HEK293 (cell line): ENCODE data around the gene OR6P1.

Experiments used
- GLIS2 ChIP-seq: fragments of 450-650 bp; formaldehyde crosslinking; IDR thresholded peaks from 2 replicates; pipeline ENCODE4 v1.5.1; 2016; ENCODE audit warnings: missing biosample characterization, missing genetic modification characterization
- IKZF3 ChIP-seq: fragments of 450-650 bp; IDR thresholded peaks from 2 replicates; pipeline ENCODE4 v1.5.0; 2018; ENCODE audit warnings: missing biosample characterization, mild to moderate bottlenecking, missing genetic modification characterization, moderate library complexity
- SETDB1 ChIP-seq: IDR thresholded peaks from one replicate; pipeline ENCODE4 v1.6.1; 2017; ENCODE audit warnings: mild to moderate bottlenecking, low read length, moderate library complexity, mixed read lengths; ENCODE audit not compliant: insufficient read length
- ZNF169 ChIP-seq: fragments of 450-650 bp; formaldehyde crosslinking; IDR thresholded peaks from 2 replicates; pipeline ENCODE4 v1.5.1; 2016; ENCODE audit warnings: missing biosample characterization, missing genetic modification characterization
- ZNF416 ChIP-seq: fragments of 450-650 bp; formaldehyde crosslinking; IDR thresholded peaks from 2 replicates; pipeline ENCODE4 v1.5.1; 2016; ENCODE audit warnings: missing biosample characterization, missing genetic modification characterization
- ZNF548 ChIP-seq: fragments of 450-650 bp; formaldehyde crosslinking; IDR thresholded peaks from 2 replicates; pipeline ENCODE4 v1.5.1; 2016; ENCODE audit warnings: missing biosample characterization, missing genetic modification characterization
- ZNF677 ChIP-seq: fragments of 450-650 bp; IDR thresholded peaks from 2 replicates; pipeline ENCODE4 v1.5.0; 2018; ENCODE audit warnings: missing biosample characterization, mild to moderate bottlenecking, missing genetic modification characterization, moderate library complexity
- ZNF777 ChIP-seq: fragments of 450-650 bp; formaldehyde crosslinking; IDR thresholded peaks from 2 replicates; pipeline ENCODE4 v1.5.1; 2017; ENCODE audit warnings: missing biosample characterization, missing genetic modification characterization, borderline replicate concordance
- TF ChIP-seq, protein P1 (sequence below): fragments of 450-650 bp; formaldehyde crosslinking; conservative IDR thresholded peaks from 2 replicates; pipeline ENCODE4 v1.5.1; 2016; ENCODE audit warnings: low read depth, missing biosample characterization, missing genetic modification characterization
- TF ChIP-seq, protein P2 (sequence below): fragments of 450-650 bp; formaldehyde crosslinking; IDR thresholded peaks from 2 replicates; pipeline ENCODE4 v1.5.1; 2016; ENCODE audit warnings: missing biosample characterization, missing genetic modification characterization

DNA sequence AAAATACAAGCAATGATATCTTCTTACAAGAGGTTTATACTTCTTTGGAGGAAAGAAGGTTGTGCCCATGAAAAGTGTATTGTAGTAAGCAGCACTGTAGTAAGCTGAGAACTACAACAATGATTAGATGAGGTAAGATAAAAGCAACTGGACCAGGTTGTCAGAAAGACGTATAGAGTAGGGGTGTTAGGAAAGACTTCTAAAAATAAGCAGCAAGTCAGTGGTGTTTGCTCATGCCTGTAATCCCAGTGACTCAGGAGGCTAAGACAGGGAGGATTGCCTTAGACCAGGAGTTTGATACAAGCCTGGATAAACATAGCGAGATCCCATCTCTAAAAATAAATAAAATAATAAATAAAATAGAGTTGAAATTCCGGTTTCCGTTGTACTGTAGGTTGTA, 13.6 kb upstream of the OR6P1 start:
- TF ChIP-seq IKZF3 (tag by site-specific recombination), result no peak
- TF ChIP-seq, protein P1, sequence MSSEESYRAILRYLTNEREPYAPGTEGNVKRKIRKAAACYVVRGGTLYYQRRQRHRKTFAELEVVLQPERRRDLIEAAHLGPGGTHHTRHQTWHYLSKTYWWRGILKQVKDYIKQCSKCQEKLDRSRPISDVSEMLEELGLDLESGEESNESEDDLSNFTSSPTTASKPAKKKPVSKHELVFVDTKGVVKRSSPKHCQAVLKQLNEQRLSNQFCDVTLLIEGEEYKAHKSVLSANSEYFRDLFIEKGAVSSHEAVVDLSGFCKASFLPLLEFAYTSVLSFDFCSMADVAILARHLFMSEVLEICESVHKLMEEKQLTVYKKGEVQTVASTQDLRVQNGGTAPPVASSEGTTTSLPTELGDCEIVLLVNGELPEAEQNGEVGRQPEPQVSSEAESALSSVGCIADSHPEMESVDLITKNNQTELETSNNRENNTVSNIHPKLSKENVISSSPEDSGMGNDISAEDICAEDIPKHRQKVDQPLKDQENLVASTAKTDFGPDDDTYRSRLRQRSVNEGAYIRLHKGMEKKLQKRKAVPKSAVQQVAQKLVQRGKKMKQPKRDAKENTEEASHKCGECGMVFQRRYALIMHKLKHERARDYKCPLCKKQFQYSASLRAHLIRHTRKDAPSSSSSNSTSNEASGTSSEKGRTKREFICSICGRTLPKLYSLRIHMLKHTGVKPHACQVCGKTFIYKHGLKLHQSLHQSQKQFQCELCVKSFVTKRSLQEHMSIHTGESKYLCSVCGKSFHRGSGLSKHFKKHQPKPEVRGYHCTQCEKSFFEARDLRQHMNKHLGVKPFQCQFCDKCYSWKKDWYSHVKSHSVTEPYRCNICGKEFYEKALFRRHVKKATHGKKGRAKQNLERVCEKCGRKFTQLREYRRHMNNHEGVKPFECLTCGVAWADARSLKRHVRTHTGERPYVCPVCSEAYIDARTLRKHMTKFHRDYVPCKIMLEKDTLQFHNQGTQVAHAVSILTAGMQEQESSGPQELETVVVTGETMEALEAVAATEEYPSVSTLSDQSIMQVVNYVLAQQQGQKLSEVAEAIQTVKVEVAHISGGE (tag by site-specific recombination), result no peak
- TF ChIP-seq, protein P2, sequence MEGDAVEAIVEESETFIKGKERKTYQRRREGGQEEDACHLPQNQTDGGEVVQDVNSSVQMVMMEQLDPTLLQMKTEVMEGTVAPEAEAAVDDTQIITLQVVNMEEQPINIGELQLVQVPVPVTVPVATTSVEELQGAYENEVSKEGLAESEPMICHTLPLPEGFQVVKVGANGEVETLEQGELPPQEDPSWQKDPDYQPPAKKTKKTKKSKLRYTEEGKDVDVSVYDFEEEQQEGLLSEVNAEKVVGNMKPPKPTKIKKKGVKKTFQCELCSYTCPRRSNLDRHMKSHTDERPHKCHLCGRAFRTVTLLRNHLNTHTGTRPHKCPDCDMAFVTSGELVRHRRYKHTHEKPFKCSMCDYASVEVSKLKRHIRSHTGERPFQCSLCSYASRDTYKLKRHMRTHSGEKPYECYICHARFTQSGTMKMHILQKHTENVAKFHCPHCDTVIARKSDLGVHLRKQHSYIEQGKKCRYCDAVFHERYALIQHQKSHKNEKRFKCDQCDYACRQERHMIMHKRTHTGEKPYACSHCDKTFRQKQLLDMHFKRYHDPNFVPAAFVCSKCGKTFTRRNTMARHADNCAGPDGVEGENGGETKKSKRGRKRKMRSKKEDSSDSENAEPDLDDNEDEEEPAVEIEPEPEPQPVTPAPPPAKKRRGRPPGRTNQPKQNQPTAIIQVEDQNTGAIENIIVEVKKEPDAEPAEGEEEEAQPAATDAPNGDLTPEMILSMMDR (tag by site-specific recombination), result no peak
- no peak for TF ChIP-seq ZNF416 (tag by site-specific recombination)
- TF ChIP-seq ZNF777 (tag by site-specific recombination), result no peak
- TF ChIP-seq ZNF548 (tag by site-specific recombination), result no peak
- no peak for TF ChIP-seq ZNF677 (tag by site-specific recombination)
- no peak for TF ChIP-seq ZNF169
- TF ChIP-seq SETDB1, result no peak
- TF ChIP-seq GLIS2 (tag by site-specific recombination), result no peak
